ENCODE results near the gene POU6F2. TPM values are rescaled to one million over a fixed set of nuclear protein-coding genes. Genes with fewer than 3 reads are reported as not detected.

Gene POU6F2
- total and polyA plus RNA-seq, 2 experiments from 2014 or later, result not detected

GRCh38 chr7:39240864-39241263, 263.2 kb downstream of the POU6F2 start:
- Histone ChIP-seq H3K36me3 (ENCODE audit: low read depth) (no peaks in the 10 kb centered on the region), H3K27me3 (replicated peaks; ENCODE audit: insufficient read depth) (peaks cover 9% of the 10 kb centered on the region; the same call in 1 of the 2 replicates), H2AFZ (no peak overlapping the region), H3K4me3 (no peak overlapping the region), H3K27ac (no peak overlapping the region), H3K9ac (no peak overlapping the region), H3K9me3 (ENCODE audit: low read depth) (no peaks in the 10 kb centered on the region), H3F3A (ENCODE audit: insufficient read depth) (no peaks in the 10 kb centered on the region), H3K9me2 (ENCODE audit: insufficient read depth) (no peaks in the 10 kb centered on the region), H4K20me1 (ENCODE audit: insufficient read depth) (no peaks in the 10 kb centered on the region), H3K79me2 (ENCODE audit: insufficient read depth) (no peaks in the 10 kb centered on the region), H3K4me2 (ENCODE audit: unreplicated experiment) (no peak overlapping the region), H3K4me1 (ENCODE audit: insufficient read depth) (no peaks in the 10 kb centered on the region)
- 64 to 70% methylated on average over 3 of the region's 3 CpGs for WGBS, 2 experiments (ENCODE audit: low coverage in 1 of 2, low lambda C conversion rate in 2 of 2, missing lambda C conversion rate in 2 of 2)
- no peak for DNase-seq
- TF ChIP-seq EZH2phosphoT487 (IDR thresholded peaks at IDR 0.05; ENCODE audit: insufficient read depth, low read depth) (no peak), EZH2 (IDR thresholded peaks at IDR 0.05; ENCODE audit: insufficient read depth, poor library complexity, severe bottlenecking) (no peak)
- in situ Hi-C loops (cut with MboI), result no loop called here

- Histone ChIP-seq H3K4me3 (no peak overlapping the region), H3K79me2 (ENCODE audit: insufficient read depth) (no peaks in the 10 kb centered on the region), H3K36me3 (ENCODE audit: low read depth) (no peaks in the 10 kb centered on the region), H4K20me1 (ENCODE audit: insufficient read depth) (no peaks in the 10 kb centered on the region), H3F3A (ENCODE audit: insufficient read depth) (no peaks in the 10 kb centered on the region), H2AFZ (no peak overlapping the region), H3K9me2 (ENCODE audit: insufficient read depth) (no peaks in the 10 kb centered on the region), H3K27ac (no peak overlapping the region), H3K9ac (no peak overlapping the region), H3K9me3 (ENCODE audit: low read depth) (no peaks in the 10 kb centered on the region), H3K4me1 (ENCODE audit: insufficient read depth) (no peaks in the 10 kb centered on the region), H3K4me2 (ENCODE audit: unreplicated experiment) (no peak overlapping the region), H3K27me3 (replicated peaks; ENCODE audit: insufficient read depth) (peaks cover 9% of the 10 kb centered on the region)
- DNase-seq, result no peak
- WGBS, 2 experiments (ENCODE audit: low coverage in 1 of 2, low lambda C conversion rate in 2 of 2, missing lambda C conversion rate in 2 of 2), result 67 to 70% methylated on average over 3 of the region's 3 CpGs
- TF ChIP-seq EZH2 (IDR thresholded peaks at IDR 0.05; ENCODE audit: insufficient read depth, poor library complexity, severe bottlenecking), result no peak
- TF ChIP-seq EZH2phosphoT487 (IDR thresholded peaks at IDR 0.05; ENCODE audit: insufficient read depth, low read depth), result no peak
- in situ Hi-C loops (cut with MboI), result no loop called here
Measured at GRCh38 chr7:39247576-39247975, 269.9 kb downstream of the POU6F2 start.

- TF ChIP-seq EZH2phosphoT487 (IDR thresholded peaks at IDR 0.05; ENCODE audit: insufficient read depth, low read depth), result no peak
- TF ChIP-seq EZH2 (IDR thresholded peaks at IDR 0.05; ENCODE audit: insufficient read depth, poor library complexity, severe bottlenecking), result no peak
- Histone ChIP-seq H2AFZ (no peak overlapping the region), H3K4me1 (ENCODE audit: insufficient read depth) (peaks cover 5% of the 10 kb centered on the region; the same call in 1 of the 2 replicates), H3K27ac (no peak overlapping the region), H3K9me2 (ENCODE audit: insufficient read depth) (no peaks in the 10 kb centered on the region), H3K9ac (no peak overlapping the region), H3K27me3 (replicated peaks; ENCODE audit: insufficient read depth) (peaks cover 9% of the 10 kb centered on the region), H3K4me3 (no peak overlapping the region), H4K20me1 (ENCODE audit: insufficient read depth) (no peaks in the 10 kb centered on the region), H3F3A (ENCODE audit: insufficient read depth) (no peaks in the 10 kb centered on the region), H3K4me2 (ENCODE audit: unreplicated experiment) (no peak overlapping the region), H3K9me3 (ENCODE audit: low read depth) (no peaks in the 10 kb centered on the region), H3K36me3 (ENCODE audit: low read depth) (no peaks in the 10 kb centered on the region), H3K79me2 (ENCODE audit: insufficient read depth) (no peaks in the 10 kb centered on the region)
- DNase-seq, result no peak
- in situ Hi-C loops (cut with MboI), result no loop called here
- 27 to 37% methylated on average over 4 of the region's 4 CpGs for WGBS, 2 experiments (ENCODE audit: low coverage in 1 of 2, low lambda C conversion rate in 2 of 2, missing lambda C conversion rate in 2 of 2)
Measured at GRCh38 chr7:39248041-39248691, 270.5 kb downstream of the POU6F2 start.

- Histone ChIP-seq H3K27me3 (replicated peaks; ENCODE audit: insufficient read depth) (peaks cover 9% of the 10 kb centered on the region), H3K9me3 (ENCODE audit: low read depth) (no peaks in the 10 kb centered on the region), H3K4me3 (no peak overlapping the region), H3K9me2 (ENCODE audit: insufficient read depth) (no peaks in the 10 kb centered on the region), H3K4me1 (ENCODE audit: insufficient read depth) (peaks cover 7% of the 10 kb centered on the region; the same call in 1 of the 2 replicates), H3K9ac (no peak overlapping the region), H3K36me3 (ENCODE audit: low read depth) (no peaks in the 10 kb centered on the region), H3K27ac (no peak overlapping the region), H3K4me2 (ENCODE audit: unreplicated experiment) (no peak overlapping the region), H2AFZ (no peak overlapping the region), H3F3A (ENCODE audit: insufficient read depth) (no peaks in the 10 kb centered on the region), H4K20me1 (ENCODE audit: insufficient read depth) (no peaks in the 10 kb centered on the region), H3K79me2 (ENCODE audit: insufficient read depth) (no peaks in the 10 kb centered on the region)
- in situ Hi-C loops (cut with MboI), result no loop called here
- DNase-seq, result no peak
- WGBS, 2 experiments (ENCODE audit: low coverage in 1 of 2, low lambda C conversion rate in 2 of 2, missing lambda C conversion rate in 2 of 2), result 39 to 45% methylated on average over 3 of the region's 3 CpGs
- no peak for TF ChIP-seq EZH2 (IDR thresholded peaks at IDR 0.05; ENCODE audit: insufficient read depth, poor library complexity, severe bottlenecking)
Measured at GRCh38 chr7:39248692-39249090, 271.0 kb downstream of the POU6F2 start.
